Spleen (tissue), 11 donors: Measurements from ENCODE around the gene KIF1C. TPM values are rescaled to one million over a fixed set of nuclear protein-coding genes. Genes with fewer than 3 reads are reported as not detected.
A peak's percentile ranks its signal among the peaks of the same experiment; 100 is the strongest.

ENCODE experiments used
- DNase-seq: peaks from one replicate; pipeline ENCODE4 v3.0.0-alpha.2; 2020
- H3K27ac ChIP-seq, 8 donors: fragments of 200-600 bp; sonication (generic) in 7 of 8; 1 replicate in 4 of 8; 2 replicates in 4 of 8; pipeline versions ENCODE4 v1.5.0 to v1.8.0; 2016 to 2021; ENCODE audit warnings: inconsistent platforms in 4 of 8, mild to moderate bottlenecking in 4 of 8, moderate library complexity in 1 of 8
- H3K27me3 ChIP-seq, 7 donors: fragments of 200-600 bp; sonication (generic) in 6 of 7; replicated peaks in 1 of 7; 1 replicate in 4 of 7; 2 replicates in 3 of 7; pipeline versions ENCODE4 v1.5.0 to v1.8.0; 2016 to 2021; ENCODE audit warnings: inconsistent platforms in 3 of 7, mild to moderate bottlenecking in 1 of 7
- H3K36me3 ChIP-seq, 6 donors: fragments of 200-600 bp; sonication (generic) in 5 of 6; 1 replicate in 4 of 6; 2 replicates in 2 of 6; pipeline versions ENCODE4 v1.5.0 to v1.8.0; 2016 to 2021; ENCODE audit warnings: inconsistent platforms in 2 of 6
- H3K4me1 ChIP-seq, 6 donors: fragments of 200-600 bp; sonication (generic) in 5 of 6; 1 replicate in 3 of 6; 2 replicates in 3 of 6; pipeline versions ENCODE4 v1.5.0 to v1.8.0; 2016 to 2021; ENCODE audit warnings: inconsistent platforms in 3 of 6
- H3K4me3 ChIP-seq, 8 donors: fragments of 200-600 bp; sonication (generic) in 7 of 8; 1 replicate in 4 of 8; 2 replicates in 4 of 8; pipeline versions ENCODE4 v1.5.0 to v1.8.0; 2016 to 2021; ENCODE audit warnings: inconsistent platforms in 4 of 8, mild to moderate bottlenecking in 4 of 8, moderate library complexity in 2 of 8
- H3K9me3 ChIP-seq, 8 donors: fragments of 200-600 bp; sonication (generic) in 7 of 8; 1 replicate in 4 of 8; 2 replicates in 4 of 8; pipeline versions ENCODE4 v1.5.0 to v1.8.0; 2016 to 2021; ENCODE audit warnings: inconsistent platforms in 4 of 8
- POLR2A ChIP-seq, 3 donors: fragments of 450-650 bp; IDR thresholded peaks; one replicate each; pipeline ENCODE4 v1.5.1; 2017; ENCODE audit warnings: antibody characterized with exemption in 3 of 3, mild to moderate bottlenecking in 1 of 3
- POLR2AphosphoS5 ChIP-seq, 3 donors: sonication (generic); formaldehyde crosslinking; IDR thresholded peaks; one replicate each; pipeline ENCODE4 v1.5.1; 2017; ENCODE audit warnings: antibody characterized with exemption in 3 of 3
- WGBS, 5 donors: extraction: QIAGEN DNeasy Blood & Tissue Kit in 3 of 5; methylation state at CpG; one replicate each; pipeline versions ENCODE4 v1.1.5 to v1.1.7; 2013 to 2018; 5-methylcytosine and 5-hydroxymethylcytosine counted together
- intact Hi-C: fragments of 100-400 bp; cut with DNase I; formaldehyde crosslinking; loops from one replicate; pipeline ENCODE4 v1.15.0; 2023; ENCODE audit warnings: low total_unique reads
- polyA plus RNA-seq, 3 donors: library from polyadenylated mRNA; stranded (reverse); fragments of 200-250 nt; gene quantifications; one replicate each; pipeline ENCODE4 v1.2.1, GENCODE V29; 2013
- total RNA-seq, 7 donors: library from RNA; depleted of rRNA in 3 of 7; stranded (reverse); fragments of >200 nt in 3 of 7; fragmentation: NEBNext Ultra II Directional in 4 of 7; extraction: Animal tissue kit (Norgen Biotek cat#: 25700) in 4 of 7; gene quantifications; one replicate each; pipeline versions ENCODE4 v1.1.0 to v1.2.1, GENCODE V29; 2016 to 2021
- TF ChIP-seq, protein P1 (sequence below), 11 experiments: fragments of 200-600 bp in 7 of 11; fragments of 450-650 bp in 4 of 11; sonication (generic) in 4 of 11; IDR thresholded peaks in 8 of 11; conservative IDR thresholded peaks in 3 of 11; 1 replicate in 7 of 11; 2 replicates in 4 of 11; pipeline versions ENCODE4 v1.4.0 to v1.8.0; 2016 to 2021; ENCODE audit warnings: antibody characterized with exemption in 11 of 11, inconsistent platforms in 4 of 11, mild to moderate bottlenecking in 1 of 11
- donor health status: healthy with polysubstance abuse.
- donor health status: DM: no; HTN: no; CAD: no; lungs with moderate emphysema.
- donor health status: DM: no; HTN: no; CAD: no.
- donor health status: Bipolar disorder and iron deficiency.
- donor health status: healthy.
- donor health status: DM: no; HTN: no; CAD: no.
- donor health status: DM: yes; HTN: yes; CAD: no.

The KIF1C gene
- total and polyA plus RNA-seq, 10 donors: 11.9 to 141 (median 64.8) TPM

DNA sequence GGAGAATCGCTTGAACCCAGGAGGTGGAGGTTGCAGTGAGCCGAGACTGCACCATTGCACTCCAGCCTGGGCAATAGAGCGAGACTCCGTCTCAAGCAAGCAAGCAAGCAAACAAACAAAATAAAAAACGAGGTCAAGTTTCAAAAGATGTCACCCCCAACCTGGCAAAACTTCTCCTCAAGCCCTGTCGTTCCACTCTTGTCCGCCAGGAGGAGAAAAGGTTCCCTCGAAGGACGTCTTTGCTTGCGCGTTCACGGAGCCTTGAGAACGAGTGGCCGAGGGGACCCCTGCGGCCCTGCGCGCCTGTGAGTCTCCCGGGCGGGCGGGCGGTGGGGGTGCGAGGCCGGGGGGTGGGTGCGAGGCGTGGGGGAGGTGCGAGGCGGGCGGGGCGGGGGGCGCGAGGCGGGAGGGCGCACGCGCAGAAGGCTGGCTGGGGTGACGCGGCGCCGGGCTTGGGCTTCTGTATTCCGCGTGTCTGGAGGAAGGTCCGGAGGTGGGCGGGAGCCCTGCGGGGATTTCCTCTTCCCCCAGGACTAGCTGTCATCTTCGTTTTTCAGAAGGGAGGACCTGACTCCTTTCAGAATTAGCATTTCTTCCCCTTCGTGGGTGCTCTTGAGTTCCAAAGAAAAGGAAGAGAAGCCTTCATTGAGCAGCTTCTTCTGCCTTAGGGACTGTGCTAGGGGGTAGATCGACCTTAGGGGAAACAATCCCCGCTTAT lies 33.8 kb downstream of the KIF1C start:
- WGBS, 5 donors: 3 to 11% (median 3%) methylated on average over 16 to 48 of the region's 48 CpGs
- Histone ChIP-seq H3K4me3 (peak overlapping the region; percentile 30 to 74 (median 46)), H3K9me3 (no peaks in the 10 kb centered on the region), H3K36me3 (no peaks in the 10 kb centered on the region), H3K27me3 (peaks cover 0 to 29% (median 6%) of the 10 kb centered on the region in 7 donors), H3K27ac (peak overlapping the region; percentile 13 to 89 (median 76)), H3K4me1 (peaks cover 7 to 51% (median 29%) of the 10 kb centered on the region in 6 donors)
- peak; percentile 47 to 61 (median 52) for TF ChIP-seq POLR2AphosphoS5 (IDR thresholded peaks at IDR 0.05)
- TF ChIP-seq, protein P1, sequence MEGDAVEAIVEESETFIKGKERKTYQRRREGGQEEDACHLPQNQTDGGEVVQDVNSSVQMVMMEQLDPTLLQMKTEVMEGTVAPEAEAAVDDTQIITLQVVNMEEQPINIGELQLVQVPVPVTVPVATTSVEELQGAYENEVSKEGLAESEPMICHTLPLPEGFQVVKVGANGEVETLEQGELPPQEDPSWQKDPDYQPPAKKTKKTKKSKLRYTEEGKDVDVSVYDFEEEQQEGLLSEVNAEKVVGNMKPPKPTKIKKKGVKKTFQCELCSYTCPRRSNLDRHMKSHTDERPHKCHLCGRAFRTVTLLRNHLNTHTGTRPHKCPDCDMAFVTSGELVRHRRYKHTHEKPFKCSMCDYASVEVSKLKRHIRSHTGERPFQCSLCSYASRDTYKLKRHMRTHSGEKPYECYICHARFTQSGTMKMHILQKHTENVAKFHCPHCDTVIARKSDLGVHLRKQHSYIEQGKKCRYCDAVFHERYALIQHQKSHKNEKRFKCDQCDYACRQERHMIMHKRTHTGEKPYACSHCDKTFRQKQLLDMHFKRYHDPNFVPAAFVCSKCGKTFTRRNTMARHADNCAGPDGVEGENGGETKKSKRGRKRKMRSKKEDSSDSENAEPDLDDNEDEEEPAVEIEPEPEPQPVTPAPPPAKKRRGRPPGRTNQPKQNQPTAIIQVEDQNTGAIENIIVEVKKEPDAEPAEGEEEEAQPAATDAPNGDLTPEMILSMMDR (IDR thresholded peaks at IDR 0.05 in 8 of 11, conservative IDR thresholded peaks at IDR 0.05 in 3 of 11): peak; percentile 84 to 94 (median 88)
- TF ChIP-seq POLR2A (IDR thresholded peaks at IDR 0.05): no peak
- peak; percentile 90 for DNase-seq
- intact Hi-C loops: no loop called here

DNA sequence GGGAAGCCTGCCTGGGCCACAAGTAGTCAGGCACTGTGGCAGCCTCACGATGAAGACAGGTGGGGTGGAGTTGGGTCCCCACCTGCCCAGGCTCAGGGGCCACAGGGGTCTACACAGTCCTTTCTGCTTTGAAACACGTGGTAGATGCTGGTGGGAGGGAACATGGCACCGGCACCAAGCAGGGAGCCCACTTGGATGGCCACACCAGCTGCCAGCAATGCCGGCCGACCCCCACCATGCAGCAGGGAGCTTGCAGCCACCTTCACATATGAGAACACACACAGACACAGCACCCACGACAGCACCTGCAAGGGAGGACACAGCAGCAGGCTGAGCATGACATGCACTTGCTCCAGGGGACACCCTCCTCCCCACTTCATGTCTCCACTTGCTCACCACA lies 35.1 kb downstream of the KIF1C start:
- H3K36me3 ChIP-seq: no peaks in the 10 kb centered on the region
- 80 to 93% (median 88%) methylated on average over 2 to 6 of the region's 6 CpGs for WGBS, 5 donors
- peaks cover 0 to 29% (median 6%) of the 10 kb centered on the region in 7 donors for H3K27me3 ChIP-seq
- intact Hi-C loops: no loop called here
- H3K9me3 ChIP-seq: no peaks in the 10 kb centered on the region
- TF ChIP-seq POLR2A (IDR thresholded peaks at IDR 0.05) (no peak), POLR2AphosphoS5 (IDR thresholded peaks at IDR 0.05) (no peak)
- TF ChIP-seq, protein P1 (IDR thresholded peaks at IDR 0.05 in 8 of 11, conservative IDR thresholded peaks at IDR 0.05 in 3 of 11): no peak
- DNase-seq: no peak
- peaks cover 7 to 51% (median 29%) of the 10 kb centered on the region in 6 donors for H3K4me1 ChIP-seq
- H3K4me3 ChIP-seq: no peak overlapping the region
- H3K27ac ChIP-seq: peak overlapping the region in 1 of 8 donors; percentile 89

DNA sequence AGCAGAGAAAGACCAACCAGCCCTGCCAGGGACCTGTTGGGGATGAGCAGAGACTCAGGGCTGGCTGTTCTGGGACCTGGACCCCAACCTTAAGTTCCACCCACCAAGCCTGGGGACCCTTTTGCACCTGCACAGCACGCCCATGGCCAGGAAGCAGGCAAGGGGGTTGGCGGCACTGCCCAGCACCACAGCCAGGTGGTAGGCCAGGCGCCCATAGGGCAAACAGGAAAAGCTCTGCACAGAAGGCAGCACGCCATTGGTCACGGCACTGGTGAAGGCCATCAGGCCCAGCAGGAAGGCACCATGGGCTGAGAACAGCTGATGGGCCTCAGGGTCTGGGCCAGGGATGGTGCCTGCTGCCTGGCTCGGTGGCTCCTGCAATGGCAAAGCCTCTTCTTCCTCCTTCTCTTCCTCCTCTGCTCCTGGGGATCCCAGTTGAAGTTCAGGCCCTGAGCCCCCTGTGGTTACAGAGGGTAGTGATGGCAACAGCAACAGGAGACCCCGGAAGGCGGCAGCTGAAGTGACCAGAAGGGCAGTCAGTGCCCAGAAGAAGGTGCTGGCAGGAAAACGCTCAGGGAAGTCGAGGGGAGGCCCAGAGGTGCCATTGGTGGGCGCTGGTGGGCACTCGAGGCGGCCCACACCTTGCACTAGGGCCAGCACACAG lies 35.7 kb downstream of the KIF1C start:
- TF ChIP-seq POLR2AphosphoS5 (IDR thresholded peaks at IDR 0.05): no peak
- TF ChIP-seq POLR2A (IDR thresholded peaks at IDR 0.05): no peak
- TF ChIP-seq, protein P1 (IDR thresholded peaks at IDR 0.05 in 8 of 11, conservative IDR thresholded peaks at IDR 0.05 in 3 of 11): no peak

DNA sequence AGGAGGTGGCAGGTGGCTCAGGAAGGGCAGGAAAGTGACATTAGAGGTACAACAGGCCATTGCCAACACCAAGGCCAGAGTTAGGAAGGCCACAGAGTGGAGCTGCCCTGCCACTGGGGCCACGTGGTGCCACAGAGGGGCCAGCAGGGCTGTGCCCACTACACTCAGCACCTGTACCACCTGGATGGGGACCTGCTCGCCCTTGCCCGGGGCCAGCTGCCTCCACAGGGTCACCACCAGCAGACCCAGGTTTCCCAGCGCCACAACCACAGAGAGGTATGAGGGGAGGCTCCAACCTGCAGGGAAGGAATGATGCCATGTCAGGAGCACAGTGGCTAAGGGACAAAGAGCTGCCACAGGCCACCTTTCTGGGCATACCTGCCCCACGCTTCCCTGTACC lies 36.3 kb downstream of the KIF1C start:
- no peak for DNase-seq
- WGBS, 5 donors: 90 to 96% (median 91%) methylated on average over 2 to 5 of the region's 5 CpGs
- TF ChIP-seq POLR2A (IDR thresholded peaks at IDR 0.05): no peak
- no peak for TF ChIP-seq POLR2AphosphoS5 (IDR thresholded peaks at IDR 0.05)
- TF ChIP-seq, protein P1 (IDR thresholded peaks at IDR 0.05 in 8 of 11, conservative IDR thresholded peaks at IDR 0.05 in 3 of 11): no peak
- intact Hi-C loops: no loop called here
- no peak overlapping the region for H3K4me3 ChIP-seq
- no peaks in the 10 kb centered on the region for H3K9me3 ChIP-seq
- peaks cover 7 to 51% (median 29%) of the 10 kb centered on the region in 6 donors for H3K4me1 ChIP-seq
- H3K27ac ChIP-seq: no peak overlapping the region
- peaks cover 0 to 29% (median 6%) of the 10 kb centered on the region in 7 donors for H3K27me3 ChIP-seq
- no peaks in the 10 kb centered on the region for H3K36me3 ChIP-seq

More for the DNA sequence above, 35.7 kb downstream of the KIF1C start:
- Histone ChIP-seq H3K36me3 (no peaks in the 10 kb centered on the region), H3K4me3 (no peak overlapping the region), H3K9me3 (no peaks in the 10 kb centered on the region), H3K4me1 (peaks cover 7 to 51% (median 29%) of the 10 kb centered on the region in 6 donors), H3K27ac (no peak overlapping the region), H3K27me3 (peaks cover 0 to 29% (median 6%) of the 10 kb centered on the region in 7 donors)
- intact Hi-C loops: no loop called here
- WGBS, 5 donors: 71 to 92% (median 82%) methylated on average over 13 of the region's 13 CpGs
- no peak for DNase-seq
